DMS79 (cell line): ENCODE data around the gene MED29.
"Not testable (repeated sequence)": the region's sequence is repeated elsewhere in the genome, so short reads cannot be mapped to it uniquely, and the experiment has no call there.

Source experiments
- DNase-seq: peaks from one replicate; lab custom pipeline; 2025; lab: John Stamatoyannopoulos, UW

Gene MED29

GRCh38 chr19:39372047-39372802 lies 19.0 kb upstream of the MED29 start:
- no peak for DNase-seq

DNA sequence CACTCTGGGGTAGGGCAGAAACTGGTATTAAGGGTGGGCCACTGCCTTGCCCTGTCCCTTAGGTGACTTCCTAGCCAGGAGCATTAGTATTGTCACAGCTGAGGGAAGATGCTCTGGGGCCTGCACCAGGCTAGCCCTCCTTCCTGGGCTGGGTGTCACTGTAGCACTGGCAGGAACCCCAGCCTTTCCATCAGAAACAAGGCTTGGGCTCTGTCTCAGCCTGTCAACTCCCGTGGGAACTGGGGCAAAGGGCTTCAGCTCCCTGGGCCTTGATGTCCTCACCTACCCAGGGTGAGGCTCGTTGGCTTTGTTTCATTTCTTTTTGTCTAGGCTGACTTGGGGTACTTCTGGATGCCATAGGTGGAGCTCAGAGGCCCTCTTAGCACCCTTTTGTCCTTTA lies 18.2 kb upstream of the MED29 start:
- DNase-seq, result no peak

DNA sequence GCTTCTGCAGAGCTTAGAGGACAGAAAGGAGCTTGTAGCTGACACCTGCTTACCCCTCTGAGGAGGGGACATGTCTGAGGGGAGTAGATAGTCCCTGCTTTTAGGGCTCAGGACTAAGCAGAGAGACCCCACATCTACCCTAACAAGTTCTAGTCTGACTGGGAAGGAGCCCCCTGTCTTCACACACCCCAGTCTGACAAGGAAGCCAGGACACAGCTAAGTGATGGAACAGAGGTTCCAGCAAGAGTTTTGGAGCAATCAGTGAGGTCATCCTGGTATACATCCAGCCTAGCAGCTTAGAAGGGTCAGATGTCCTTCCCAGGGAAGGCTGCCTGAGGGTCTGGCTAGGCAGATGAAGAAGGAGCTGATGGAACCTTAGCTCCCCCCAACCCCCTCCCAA lies 15.2 kb upstream of the MED29 start:
- no peak for DNase-seq

- no peak for DNase-seq
Measured at GRCh38 chr19:39377373-39378362, 13.5 kb upstream of the MED29 start.

- DNase-seq, result not testable (repeated sequence)
Measured at GRCh38 chr19:39379366-39379765, 11.8 kb upstream of the MED29 start.

GRCh38 chr19:39379865-39380396 lies 11.2 kb upstream of the MED29 start:
- no peak for DNase-seq

DNA sequence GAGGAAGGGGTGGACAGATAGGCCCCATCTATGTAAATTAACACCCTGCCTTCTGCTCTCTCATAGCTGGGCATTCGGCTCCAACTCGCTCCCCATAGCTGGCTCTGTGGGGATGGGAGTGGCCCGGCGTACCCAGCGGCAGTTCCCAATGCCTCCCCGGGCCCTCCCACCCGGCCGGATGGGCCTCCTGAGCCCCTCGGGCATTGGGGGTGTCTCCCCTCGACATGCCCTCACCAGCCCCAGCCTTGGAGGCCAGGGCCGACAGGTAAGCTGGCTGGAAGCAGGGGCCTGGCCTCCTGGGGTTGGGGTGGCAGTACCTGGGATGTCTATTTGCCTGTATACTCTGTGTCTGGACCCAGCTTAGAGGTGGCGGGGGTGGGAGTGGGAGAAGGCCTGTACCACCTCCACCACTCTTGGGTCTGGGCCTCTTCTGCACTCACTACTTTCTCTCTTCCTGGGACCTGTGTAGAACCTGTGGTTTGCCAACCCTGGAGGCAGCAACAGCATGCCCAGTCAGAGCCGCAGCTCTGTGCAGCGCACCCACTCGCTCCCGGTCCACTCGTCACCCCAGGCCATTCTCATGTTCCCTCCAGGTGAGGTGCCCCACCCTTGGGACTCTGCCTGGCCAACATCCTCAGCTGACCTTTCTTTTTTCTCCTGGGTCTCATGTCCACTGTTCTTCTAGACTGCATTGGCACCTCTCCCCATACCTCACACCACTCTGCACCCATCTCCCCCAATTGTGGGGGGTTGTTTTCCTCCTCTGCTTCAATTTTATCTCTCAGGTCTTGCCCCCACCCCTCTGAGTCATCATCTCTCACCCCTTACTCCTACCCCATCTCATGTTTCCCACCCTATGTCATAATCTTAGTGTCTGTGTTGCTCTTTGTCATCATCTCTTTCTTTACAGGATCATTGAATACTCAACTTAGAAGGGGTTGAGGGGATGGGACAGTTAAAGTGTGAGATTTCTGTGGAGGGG lies 10.4 kb upstream of the MED29 start:
- no peak for DNase-seq

DNA sequence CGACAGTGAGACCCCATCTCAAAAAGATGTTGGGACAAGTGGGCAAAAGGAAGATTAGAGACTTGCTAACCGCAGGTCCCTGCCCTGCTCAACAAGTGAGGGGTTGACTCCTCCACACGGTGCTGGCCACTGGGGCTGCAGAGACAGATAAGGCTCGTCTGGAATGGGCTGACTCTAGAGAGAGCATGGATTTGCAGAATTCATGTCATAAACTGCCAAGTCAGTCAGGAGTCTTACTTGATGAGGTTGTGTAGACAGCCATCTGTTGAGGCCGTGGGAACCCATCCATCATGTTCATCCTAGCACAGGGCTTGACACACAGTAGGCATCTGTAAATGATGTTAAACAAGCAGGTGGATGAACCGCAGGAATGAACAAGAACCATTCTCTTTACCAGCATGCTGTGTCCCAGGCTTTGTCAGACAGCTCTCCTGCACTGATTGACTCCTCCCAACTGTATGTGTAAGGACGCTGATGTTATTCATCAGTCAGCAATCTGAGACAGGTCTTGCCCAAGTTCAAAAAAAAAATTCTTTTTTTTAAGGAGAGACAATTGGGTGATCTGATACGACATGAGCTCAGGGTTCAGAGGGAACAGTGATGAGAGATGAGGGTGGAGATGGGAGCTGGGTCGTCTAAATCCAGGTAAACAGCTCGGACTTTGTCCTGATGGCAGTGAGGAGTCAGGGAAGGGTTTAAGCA lies 9.1 kb upstream of the MED29 start:
- no peak for DNase-seq

DNA sequence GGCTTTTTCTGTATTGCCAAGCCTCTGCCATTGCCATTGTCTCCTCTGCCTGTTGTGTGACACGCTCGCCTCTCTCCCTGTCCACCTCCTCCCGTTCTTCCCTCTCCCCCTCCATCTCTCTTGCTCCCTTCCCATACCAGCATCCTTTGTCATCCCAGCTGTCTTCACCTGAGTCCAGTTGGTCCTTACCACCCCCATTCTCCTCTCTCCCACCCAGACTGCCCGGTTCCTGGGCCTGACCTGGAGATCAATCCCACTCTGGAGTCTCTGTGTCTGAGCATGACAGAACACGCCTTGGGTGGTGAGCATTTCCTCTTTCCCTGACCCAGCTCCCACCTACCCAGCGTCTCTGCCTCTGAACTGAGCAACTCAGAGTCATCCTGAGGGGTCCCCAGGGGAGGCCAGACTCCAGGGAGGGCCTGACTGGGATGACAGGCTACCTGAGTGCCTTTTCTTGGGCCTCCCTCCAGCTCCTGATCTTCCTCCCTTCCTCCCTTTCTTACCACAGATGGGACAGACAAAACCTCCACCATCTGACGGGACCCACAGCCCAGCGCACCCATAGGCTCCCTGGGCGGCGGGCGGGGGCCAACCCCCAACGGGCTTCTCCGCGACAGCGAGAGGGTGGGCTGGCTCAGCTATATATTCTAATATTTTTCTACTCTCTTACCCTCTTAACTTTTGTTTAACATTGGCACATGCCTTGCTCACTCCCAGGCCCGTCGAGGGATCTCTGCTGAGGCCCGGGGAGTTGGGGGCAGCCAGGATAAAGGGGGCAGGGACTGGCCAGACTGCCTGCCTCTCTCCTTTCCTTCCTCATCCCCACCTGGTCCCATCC lies 8.0 kb upstream of the MED29 start:
- DNase-seq, result no peak

DNA sequence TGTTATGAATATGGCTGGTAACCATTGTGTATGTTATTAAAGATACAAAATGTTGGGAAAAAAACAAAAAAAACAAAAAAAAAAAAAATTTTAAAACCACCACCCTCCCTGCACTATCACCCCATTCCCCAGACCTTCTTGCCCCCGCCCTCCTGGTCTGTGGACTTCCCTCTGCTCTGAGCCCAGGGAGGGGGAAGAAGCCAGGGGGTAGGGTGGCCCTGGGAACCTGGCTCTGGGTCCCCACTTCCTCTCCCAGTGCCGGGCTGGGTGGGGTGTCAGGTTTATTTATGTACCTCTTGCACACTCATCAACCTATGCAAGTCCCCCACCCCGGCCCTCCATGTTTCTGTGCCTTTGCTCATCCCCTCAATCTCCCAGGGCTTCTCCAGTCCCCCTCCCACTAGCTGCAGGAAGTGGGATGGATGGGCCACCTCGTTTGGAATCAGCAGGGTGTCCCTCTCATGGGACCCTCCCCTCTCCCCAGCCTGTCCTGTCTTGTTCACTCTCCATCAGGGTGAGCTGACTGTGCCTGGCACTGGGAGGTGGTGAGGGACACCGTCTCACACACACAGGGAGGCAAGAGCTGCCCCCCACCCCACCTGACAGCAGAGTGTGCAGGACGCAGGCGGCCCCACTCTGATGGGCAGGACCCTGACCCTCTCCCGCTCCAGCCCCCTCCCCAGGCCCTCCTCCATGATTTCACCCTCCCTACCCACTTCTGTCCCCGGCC lies 6.2 kb upstream of the MED29 start:
- DNase-seq, result no peak

DNA sequence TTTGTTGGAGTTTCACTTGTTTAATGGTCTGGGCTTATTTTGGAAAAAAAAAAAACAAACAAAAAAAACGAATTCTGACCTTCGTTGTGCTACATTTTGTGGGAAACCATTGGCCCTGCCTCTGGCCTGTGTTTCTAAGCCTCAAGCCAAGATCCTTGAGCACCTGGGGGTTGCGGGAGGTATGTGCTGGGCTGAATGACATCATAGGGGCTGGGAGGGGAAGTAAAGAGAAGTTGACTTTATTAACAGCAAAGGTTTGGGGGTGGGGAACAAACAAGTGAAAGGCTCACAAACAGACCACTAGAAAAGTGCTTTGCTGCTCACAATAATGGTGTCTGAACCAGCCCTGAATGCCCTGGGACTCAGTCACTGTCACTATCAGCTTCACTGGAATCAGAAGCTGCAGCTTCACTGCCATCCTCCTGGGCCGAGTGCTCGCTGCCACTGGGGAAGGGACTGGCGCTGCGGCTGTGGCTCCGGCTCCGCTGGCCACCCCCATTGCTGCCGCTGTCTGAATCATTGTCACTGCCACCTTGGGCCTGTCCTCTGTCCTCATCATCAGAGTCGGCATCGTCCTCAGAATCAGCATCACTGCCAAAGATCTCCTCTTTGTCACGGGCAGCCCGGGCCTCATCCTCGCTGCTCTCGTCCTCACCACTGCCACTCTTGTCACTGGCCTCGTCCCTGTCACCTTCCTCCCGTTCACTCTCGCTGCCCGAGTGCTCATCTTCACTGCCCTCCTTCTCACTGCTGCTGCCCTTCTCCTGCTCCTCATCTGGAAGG lies 5.4 kb upstream of the MED29 start:
- DNase-seq, result no peak

GRCh38 chr19:39386557-39386956 lies 4.6 kb upstream of the MED29 start:
- no peak for DNase-seq

DNA sequence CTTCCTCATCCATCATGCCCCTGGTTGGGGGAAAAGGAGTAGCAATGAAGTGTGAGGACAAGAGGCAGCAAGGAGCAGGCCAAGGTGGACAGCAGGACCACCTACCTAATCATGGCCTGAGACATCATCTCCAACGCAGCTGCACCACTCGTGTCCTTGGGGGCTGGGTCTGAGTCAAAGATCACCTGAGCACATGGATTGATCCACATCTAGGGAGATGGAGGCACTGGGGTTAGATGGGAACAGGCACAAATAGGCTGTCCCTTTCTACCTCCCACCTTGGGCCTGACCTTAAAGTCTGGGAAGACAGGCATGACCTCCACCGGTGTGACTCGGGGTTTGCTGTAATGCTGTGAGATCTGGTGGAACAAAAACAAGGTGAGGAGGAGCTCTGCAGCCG lies 2.5 kb upstream of the MED29 start:
- no peak for DNase-seq

GRCh38 chr19:39389631-39390414 lies 1.4 kb upstream of the MED29 start:
- DNase-seq, result no peak

GRCh38 chr19:39390451-39390750 lies 777 bp upstream of the MED29 start:
- no peak for DNase-seq

GRCh38 chr19:39397360-39398296 lies 6.5 kb downstream of the MED29 start:
- peak; percentile 16 for DNase-seq
